HuH-7.5 (cell line): ENCODE results near the gene WNT7A.

ENCODE experiments used
- DNase-seq: peaks from one replicate; pipeline ENCODE4 v3.0.0; 2011; ENCODE audit warnings: low spot score

Gene WNT7A

GRCh38 chr3:13844911-13845310 lies 35.0 kb downstream of the WNT7A start:
- no peak for DNase-seq

- DNase-seq = no peak
Observed at GRCh38 chr3:13844286-13844685, 35.6 kb downstream of the WNT7A start.

- DNase-seq = no peak
Observed at GRCh38 chr3:13843351-13843750, 36.5 kb downstream of the WNT7A start.

- DNase-seq = no peak
Observed at GRCh38 chr3:13842226-13842625, 37.6 kb downstream of the WNT7A start.

- DNase-seq = no peak
Observed at GRCh38 chr3:13841826-13842225, 38.0 kb downstream of the WNT7A start.

GRCh38 chr3:13841141-13841540 lies 38.7 kb downstream of the WNT7A start:
- no peak for DNase-seq

GRCh38 chr3:13840456-13840855 lies 39.4 kb downstream of the WNT7A start:
- no peak for DNase-seq

GRCh38 chr3:13839726-13840340 lies 40.0 kb downstream of the WNT7A start:
- DNase-seq = no peak

- no peak for DNase-seq
Observed at GRCh38 chr3:13839253-13839652, 40.6 kb downstream of the WNT7A start.

- no peak for DNase-seq
Observed at GRCh38 chr3:13838421-13838820, 41.5 kb downstream of the WNT7A start.

- DNase-seq = no peak
Observed at GRCh38 chr3:13837751-13838150, 42.1 kb downstream of the WNT7A start.

GRCh38 chr3:13836658-13837587 lies 42.9 kb downstream of the WNT7A start:
- no peak for DNase-seq

GRCh38 chr3:13835246-13835645 lies 44.6 kb downstream of the WNT7A start:
- no peak for DNase-seq

- DNase-seq = no peak
Observed at GRCh38 chr3:13834258-13835035, 45.4 kb downstream of the WNT7A start.

- no peak for DNase-seq
Observed at GRCh38 chr3:13833506-13834257, 46.2 kb downstream of the WNT7A start.

- no peak for DNase-seq
Observed at GRCh38 chr3:13832130-13832529, 47.7 kb downstream of the WNT7A start.

- DNase-seq = no peak
Observed at GRCh38 chr3:13831386-13831996, 48.4 kb downstream of the WNT7A start.

GRCh38 chr3:13829311-13829710 lies 50.6 kb downstream of the WNT7A start:
- DNase-seq = no peak

GRCh38 chr3:13828501-13829265 lies 51.2 kb downstream of the WNT7A start:
- no peak for DNase-seq

- DNase-seq = no peak
Observed at GRCh38 chr3:13827699-13828098, 52.2 kb downstream of the WNT7A start.

- no peak for DNase-seq
Observed at GRCh38 chr3:13827256-13827655, 52.6 kb downstream of the WNT7A start.
